Right atrium auricular region (tissue), 2 donors: Measurements from ENCODE around the gene TP53AIP1. TPM values are rescaled to one million over a fixed set of nuclear protein-coding genes. Genes with fewer than 3 reads are reported as not detected.

Source experiments
- DNase-seq: peaks from one replicate; pipeline ENCODE4 v3.0.0-alpha.2; 2019; ENCODE audit warnings: low spot score
- H3K27ac ChIP-seq, 2 donors: fragments of 200-600 bp; sonication (generic); 1 replicate in 1 of 2; 2 replicates in 1 of 2; pipeline ENCODE4 v1.5.1; 2016 to 2019
- H3K27me3 ChIP-seq, 2 donors: fragments of 200-600 bp; sonication (generic); one replicate each; pipeline versions ENCODE4 v1.5.1 to v1.6.0; 2017 to 2019
- H3K36me3 ChIP-seq: fragments of 200-600 bp; sonication (generic); one replicate; pipeline ENCODE4 v1.5.1; 2016
- H3K4me1 ChIP-seq, 2 donors: fragments of 200-600 bp; sonication (generic); one replicate each; pipeline versions ENCODE4 v1.5.1 to v1.6.0; 2017 to 2019
- H3K4me3 ChIP-seq, 2 donors: fragments of 200-600 bp; sonication (generic); 1 replicate in 1 of 2; 2 replicates in 1 of 2; pipeline ENCODE4 v1.5.1; 2017 to 2019; ENCODE audit warnings: mild to moderate bottlenecking in 1 of 2, moderate library complexity in 1 of 2
- H3K9me3 ChIP-seq, 2 donors: fragments of 200-600 bp; sonication (generic); one replicate each; pipeline ENCODE4 v1.5.1; 2019
- total RNA-seq, 2 donors: library from RNA; depleted of rRNA; stranded (reverse); fragments of >200 nt; gene quantifications; one replicate each; pipeline ENCODE4 v1.1.0, GENCODE V29; 2016
- TF ChIP-seq, protein P1 (sequence below), 2 donors: fragments of 200-600 bp; sonication (generic); IDR thresholded peaks; one replicate each; pipeline ENCODE4 v1.5.1; 2019; ENCODE audit warnings: antibody characterized with exemption in 2 of 2

The TP53AIP1 gene
- total RNA-seq, 2 donors from 2014 or later, result not detected

DNA sequence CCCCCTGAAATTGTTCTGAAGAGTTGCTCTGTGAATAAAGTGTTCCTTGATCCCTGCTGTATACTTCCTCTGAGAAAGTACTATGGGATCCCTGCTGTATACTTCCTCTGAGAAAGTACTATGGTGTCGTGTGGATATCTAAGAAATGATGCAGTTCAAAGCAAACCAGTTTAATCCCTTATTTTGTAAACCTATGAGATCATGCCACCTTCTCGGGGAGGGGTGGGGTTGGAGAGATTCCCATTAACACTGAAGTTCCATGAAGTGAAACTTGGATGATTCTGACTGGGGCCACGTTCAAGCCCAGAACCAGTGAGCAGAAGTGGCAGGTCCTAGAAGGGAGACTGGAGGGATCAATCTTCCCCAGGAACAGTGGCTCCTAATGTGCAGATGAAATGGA lies 13.0 kb upstream of the TP53AIP1 start:
- Histone ChIP-seq H3K36me3 (no peaks in the 10 kb centered on the region), H3K9me3 (no peaks in the 10 kb centered on the region), H3K27ac (no peak overlapping the region), H3K4me1 (no peaks in the 10 kb centered on the region), H3K4me3 (no peak overlapping the region), H3K27me3 (no peaks in the 10 kb centered on the region)
- DNase-seq, result peak; percentile 47
- TF ChIP-seq, protein P1, sequence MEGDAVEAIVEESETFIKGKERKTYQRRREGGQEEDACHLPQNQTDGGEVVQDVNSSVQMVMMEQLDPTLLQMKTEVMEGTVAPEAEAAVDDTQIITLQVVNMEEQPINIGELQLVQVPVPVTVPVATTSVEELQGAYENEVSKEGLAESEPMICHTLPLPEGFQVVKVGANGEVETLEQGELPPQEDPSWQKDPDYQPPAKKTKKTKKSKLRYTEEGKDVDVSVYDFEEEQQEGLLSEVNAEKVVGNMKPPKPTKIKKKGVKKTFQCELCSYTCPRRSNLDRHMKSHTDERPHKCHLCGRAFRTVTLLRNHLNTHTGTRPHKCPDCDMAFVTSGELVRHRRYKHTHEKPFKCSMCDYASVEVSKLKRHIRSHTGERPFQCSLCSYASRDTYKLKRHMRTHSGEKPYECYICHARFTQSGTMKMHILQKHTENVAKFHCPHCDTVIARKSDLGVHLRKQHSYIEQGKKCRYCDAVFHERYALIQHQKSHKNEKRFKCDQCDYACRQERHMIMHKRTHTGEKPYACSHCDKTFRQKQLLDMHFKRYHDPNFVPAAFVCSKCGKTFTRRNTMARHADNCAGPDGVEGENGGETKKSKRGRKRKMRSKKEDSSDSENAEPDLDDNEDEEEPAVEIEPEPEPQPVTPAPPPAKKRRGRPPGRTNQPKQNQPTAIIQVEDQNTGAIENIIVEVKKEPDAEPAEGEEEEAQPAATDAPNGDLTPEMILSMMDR (IDR thresholded peaks at IDR 0.05), result no peak

DNA sequence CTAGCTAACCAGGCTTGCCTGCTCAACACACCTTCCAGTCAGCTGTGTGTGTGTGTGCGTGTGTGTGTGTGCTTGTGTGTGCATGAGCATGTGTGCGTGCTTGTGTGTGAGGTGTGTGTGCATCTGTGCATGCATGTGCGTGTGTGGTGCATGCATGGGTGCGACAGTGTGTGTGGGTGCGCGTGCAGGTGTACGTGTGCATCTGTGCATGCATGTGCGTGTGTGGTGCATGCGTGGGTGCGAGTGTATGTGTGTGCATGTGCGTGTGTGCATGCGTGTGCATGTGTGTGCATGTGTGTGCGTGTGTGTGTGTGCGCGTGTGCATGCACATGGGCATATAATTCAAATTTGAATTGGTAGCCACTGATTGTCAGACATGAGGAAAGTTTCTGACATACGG lies 10.5 kb upstream of the TP53AIP1 start:
- Histone ChIP-seq H3K4me1 (no peaks in the 10 kb centered on the region), H3K36me3 (no peaks in the 10 kb centered on the region), H3K9me3 (no peaks in the 10 kb centered on the region), H3K27me3 (no peaks in the 10 kb centered on the region), H3K27ac (no peak overlapping the region), H3K4me3 (no peak overlapping the region)
- no peak for DNase-seq
- TF ChIP-seq, protein P1 (IDR thresholded peaks at IDR 0.05), result no peak

DNA sequence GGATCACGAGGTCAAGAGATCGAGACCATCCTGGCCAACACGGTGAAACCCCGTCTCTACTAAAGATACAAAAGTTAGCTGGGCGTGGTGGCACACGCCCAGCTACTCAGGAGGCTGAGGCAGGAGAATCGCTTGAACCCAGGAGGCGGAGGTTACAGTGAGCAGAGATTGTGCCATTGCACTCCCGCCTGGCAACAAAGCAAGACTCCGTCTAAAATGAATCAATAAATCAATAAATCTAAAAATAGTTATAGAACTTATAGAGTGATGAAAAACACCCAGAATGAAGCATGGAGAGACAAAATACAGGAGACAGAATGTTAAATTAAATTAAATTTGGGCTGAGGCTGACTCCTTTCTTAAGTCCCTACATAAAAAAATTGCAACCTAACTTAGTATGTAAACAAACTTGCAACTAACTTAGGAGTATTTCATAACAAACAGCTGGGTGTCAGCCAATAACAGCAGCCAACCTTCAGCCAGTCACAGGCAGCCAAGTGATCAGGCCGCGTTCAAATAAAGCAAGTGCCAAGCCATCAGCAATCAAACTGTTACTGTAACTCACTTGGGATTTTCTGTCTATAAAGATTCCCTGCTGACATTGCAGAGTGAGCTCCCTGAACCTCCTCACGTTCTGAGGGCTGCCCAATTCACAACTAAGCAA lies 7.3 kb upstream of the TP53AIP1 start:
- Histone ChIP-seq H3K9me3 (no peaks in the 10 kb centered on the region), H3K4me3 (no peak overlapping the region), H3K27me3 (no peaks in the 10 kb centered on the region), H3K4me1 (no peaks in the 10 kb centered on the region), H3K27ac (no peak overlapping the region), H3K36me3 (no peaks in the 10 kb centered on the region)
- TF ChIP-seq, protein P1 (IDR thresholded peaks at IDR 0.05), result no peak
- no peak for DNase-seq

DNA sequence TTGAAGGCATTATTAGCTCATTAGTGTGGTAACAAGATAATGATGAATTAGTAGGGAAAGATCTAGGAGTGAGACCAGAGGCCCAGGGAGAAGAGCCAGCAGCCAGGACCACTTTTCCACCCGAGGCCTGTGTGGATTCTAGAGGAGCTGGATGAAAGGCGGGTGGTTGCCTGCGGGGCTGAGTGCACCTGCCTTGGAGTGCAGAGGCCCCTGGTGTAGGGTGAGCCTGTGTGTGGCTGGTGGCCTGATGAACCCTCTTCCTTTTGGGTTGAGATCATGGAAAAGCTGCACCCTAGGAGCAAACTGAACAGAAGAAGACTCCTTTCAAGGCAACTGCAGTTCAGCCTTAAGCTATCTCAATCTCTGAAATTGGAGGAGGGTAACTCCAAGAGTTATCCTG lies 5.9 kb upstream of the TP53AIP1 start:
- no peak overlapping the region for H3K27ac ChIP-seq
- H3K27me3 ChIP-seq, result no peaks in the 10 kb centered on the region
- no peaks in the 10 kb centered on the region for H3K9me3 ChIP-seq
- H3K36me3 ChIP-seq, result no peaks in the 10 kb centered on the region
- TF ChIP-seq, protein P1 (IDR thresholded peaks at IDR 0.05), result peak; percentile 20 to 55
- no peaks in the 10 kb centered on the region for H3K4me1 ChIP-seq
- DNase-seq, result no peak
- H3K4me3 ChIP-seq, result no peak overlapping the region

DNA sequence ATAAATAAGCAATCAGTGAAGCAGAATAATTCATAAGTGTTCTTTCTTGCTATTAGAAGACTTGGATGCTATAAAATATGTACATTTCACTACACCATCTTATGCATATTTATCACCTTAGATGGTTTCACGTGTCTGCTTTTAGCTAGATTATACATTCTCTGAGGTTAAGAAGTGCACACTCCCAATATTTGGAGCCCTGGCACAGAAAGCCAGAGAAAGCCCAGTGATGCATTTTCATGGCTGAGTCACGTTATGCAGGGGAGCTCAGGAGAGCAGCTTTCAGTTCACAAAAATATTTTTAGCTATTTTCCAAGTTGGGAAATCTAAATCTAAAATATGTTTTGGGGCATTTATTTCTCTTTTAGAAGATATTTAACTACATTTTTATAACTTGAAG lies 5.1 kb upstream of the TP53AIP1 start:
- Histone ChIP-seq H3K4me3 (no peak overlapping the region), H3K9me3 (no peaks in the 10 kb centered on the region), H3K27ac (no peak overlapping the region), H3K4me1 (no peaks in the 10 kb centered on the region), H3K27me3 (no peaks in the 10 kb centered on the region), H3K36me3 (no peaks in the 10 kb centered on the region)
- DNase-seq, result no peak
- TF ChIP-seq, protein P1 (IDR thresholded peaks at IDR 0.05), result no peak

DNA sequence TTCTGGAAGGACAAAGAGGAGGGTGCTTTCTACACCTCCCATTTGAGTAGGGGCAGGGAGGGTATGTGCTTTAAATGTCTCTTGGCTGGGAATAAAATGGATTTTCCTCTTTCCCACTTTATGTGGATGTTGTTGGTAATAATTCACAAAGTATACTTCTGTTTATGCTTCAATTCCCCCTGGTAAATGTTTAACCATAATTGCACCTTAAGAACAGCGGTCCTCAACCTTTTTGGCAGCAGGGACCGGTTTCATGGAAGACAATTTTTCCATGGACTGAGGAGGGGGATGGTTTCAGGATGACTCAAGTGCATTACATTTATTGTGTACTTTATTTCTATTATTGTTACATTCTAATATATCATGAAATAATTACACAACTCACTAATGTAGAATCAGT lies 4.0 kb upstream of the TP53AIP1 start:
- no peaks in the 10 kb centered on the region for H3K36me3 ChIP-seq
- no peak for DNase-seq
- H3K4me1 ChIP-seq, result no peaks in the 10 kb centered on the region
- TF ChIP-seq, protein P1 (IDR thresholded peaks at IDR 0.05), result no peak
- H3K27me3 ChIP-seq, result no peaks in the 10 kb centered on the region
- no peak overlapping the region for H3K27ac ChIP-seq
- H3K9me3 ChIP-seq, result no peaks in the 10 kb centered on the region
- H3K4me3 ChIP-seq, result no peak overlapping the region
